Upper lobe of right lung (tissue), 1 donor: ENCODE measurements around the gene CCL22. TPM values are rescaled to one million over a fixed set of nuclear protein-coding genes. Genes with fewer than 3 reads are reported as not detected.

Experiments used
- ATAC-seq: fragments of 200-7000 bp; cut with Tn5 transposase; one replicate; pipeline ENCODE4 v1.9.1; 2020; ENCODE audit warnings: mild to moderate bottlenecking, moderate library complexity
- DNase-seq: peaks from one replicate; pipeline ENCODE4 v3.0.0-alpha.2; 2020
- H3K27ac ChIP-seq: fragments of 200-600 bp; one replicate; pipeline ENCODE4 v1.8.0; 2022
- H3K27me3 ChIP-seq: fragments of 200-600 bp; one replicate; pipeline ENCODE4 v1.8.0; 2022; ENCODE audit warnings: mild to moderate bottlenecking
- H3K36me3 ChIP-seq: fragments of 200-600 bp; one replicate; pipeline ENCODE4 v1.8.0; 2022
- H3K4me1 ChIP-seq: fragments of 200-600 bp; one replicate; pipeline ENCODE4 v1.8.0; 2022
- H3K4me3 ChIP-seq: fragments of 200-600 bp; one replicate; pipeline ENCODE4 v1.8.0; 2022; ENCODE audit warnings: mild to moderate bottlenecking
- H3K9me3 ChIP-seq: fragments of 200-600 bp; one replicate; pipeline ENCODE4 v1.8.0; 2022
- intact Hi-C: fragments of 100-400 bp; cut with DNase I; formaldehyde crosslinking; loops from one replicate; pipeline ENCODE4 v1.11.0; 2022
- total RNA-seq: library from RNA; stranded (reverse); fragmentation: NEBNext Ultra II Directional; extraction: Animal tissue kit (Norgen Biotek cat#: 25700); gene quantifications from one replicate; pipeline ENCODE4 v1.2.1, GENCODE V29; 2021
- TF ChIP-seq, protein P1 (sequence below): fragments of 200-600 bp; IDR thresholded peaks from one replicate; pipeline ENCODE4 v1.8.0; 2022; ENCODE audit warnings: antibody characterized with exemption
- donor health status: DM: no; HTN: yes; CAD: no; lungs with severe emphysema.

CCL22 gene
- total RNA-seq, 1 donor from 2014 or later: 3.8 TPM

DNA sequence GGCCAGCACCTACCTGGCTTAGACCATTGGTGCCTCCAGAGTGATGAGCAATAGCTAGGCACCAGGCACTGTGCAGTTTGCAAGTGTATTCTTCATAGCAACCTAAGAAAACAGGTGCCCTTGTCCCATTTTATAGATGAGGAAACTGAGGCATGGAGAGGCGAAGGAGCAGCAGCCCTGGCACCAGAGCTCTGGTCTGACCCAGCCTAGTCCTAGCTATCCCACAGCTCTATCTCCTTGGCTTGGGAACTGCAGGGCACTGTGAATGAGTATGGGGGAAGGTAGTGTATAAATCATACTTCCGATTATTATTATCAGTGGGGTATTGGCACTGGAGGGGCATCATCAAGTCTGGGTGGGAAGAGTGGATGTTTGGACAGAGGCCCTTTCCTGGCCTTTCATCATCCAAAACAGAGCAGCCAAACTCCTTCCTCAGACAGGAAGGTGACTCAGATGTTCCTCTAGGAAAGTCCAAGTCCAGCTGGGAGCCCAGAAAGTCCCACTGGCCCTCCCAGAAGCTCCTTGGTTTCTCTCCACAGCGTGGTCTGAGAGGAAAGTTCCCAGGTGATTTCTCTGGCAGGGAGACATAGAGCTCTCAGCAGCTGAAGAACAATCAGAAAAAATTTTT lies 42.1 kb upstream of the CCL22 start:
- ATAC-seq (peak; percentile 66), DNase-seq (no peak)
- intact Hi-C loops: no loop called here
- no peaks in the 10 kb centered on the region for H3K36me3 ChIP-seq
- TF ChIP-seq, protein P1, sequence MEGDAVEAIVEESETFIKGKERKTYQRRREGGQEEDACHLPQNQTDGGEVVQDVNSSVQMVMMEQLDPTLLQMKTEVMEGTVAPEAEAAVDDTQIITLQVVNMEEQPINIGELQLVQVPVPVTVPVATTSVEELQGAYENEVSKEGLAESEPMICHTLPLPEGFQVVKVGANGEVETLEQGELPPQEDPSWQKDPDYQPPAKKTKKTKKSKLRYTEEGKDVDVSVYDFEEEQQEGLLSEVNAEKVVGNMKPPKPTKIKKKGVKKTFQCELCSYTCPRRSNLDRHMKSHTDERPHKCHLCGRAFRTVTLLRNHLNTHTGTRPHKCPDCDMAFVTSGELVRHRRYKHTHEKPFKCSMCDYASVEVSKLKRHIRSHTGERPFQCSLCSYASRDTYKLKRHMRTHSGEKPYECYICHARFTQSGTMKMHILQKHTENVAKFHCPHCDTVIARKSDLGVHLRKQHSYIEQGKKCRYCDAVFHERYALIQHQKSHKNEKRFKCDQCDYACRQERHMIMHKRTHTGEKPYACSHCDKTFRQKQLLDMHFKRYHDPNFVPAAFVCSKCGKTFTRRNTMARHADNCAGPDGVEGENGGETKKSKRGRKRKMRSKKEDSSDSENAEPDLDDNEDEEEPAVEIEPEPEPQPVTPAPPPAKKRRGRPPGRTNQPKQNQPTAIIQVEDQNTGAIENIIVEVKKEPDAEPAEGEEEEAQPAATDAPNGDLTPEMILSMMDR: no peak
- no peaks in the 10 kb centered on the region for H3K9me3 ChIP-seq
- peak overlapping the region; percentile 74 for H3K27ac ChIP-seq
- H3K4me3 ChIP-seq: no peak overlapping the region
- H3K4me1 ChIP-seq: peaks cover 10% of the 10 kb centered on the region
- H3K27me3 ChIP-seq: no peaks in the 10 kb centered on the region

DNA sequence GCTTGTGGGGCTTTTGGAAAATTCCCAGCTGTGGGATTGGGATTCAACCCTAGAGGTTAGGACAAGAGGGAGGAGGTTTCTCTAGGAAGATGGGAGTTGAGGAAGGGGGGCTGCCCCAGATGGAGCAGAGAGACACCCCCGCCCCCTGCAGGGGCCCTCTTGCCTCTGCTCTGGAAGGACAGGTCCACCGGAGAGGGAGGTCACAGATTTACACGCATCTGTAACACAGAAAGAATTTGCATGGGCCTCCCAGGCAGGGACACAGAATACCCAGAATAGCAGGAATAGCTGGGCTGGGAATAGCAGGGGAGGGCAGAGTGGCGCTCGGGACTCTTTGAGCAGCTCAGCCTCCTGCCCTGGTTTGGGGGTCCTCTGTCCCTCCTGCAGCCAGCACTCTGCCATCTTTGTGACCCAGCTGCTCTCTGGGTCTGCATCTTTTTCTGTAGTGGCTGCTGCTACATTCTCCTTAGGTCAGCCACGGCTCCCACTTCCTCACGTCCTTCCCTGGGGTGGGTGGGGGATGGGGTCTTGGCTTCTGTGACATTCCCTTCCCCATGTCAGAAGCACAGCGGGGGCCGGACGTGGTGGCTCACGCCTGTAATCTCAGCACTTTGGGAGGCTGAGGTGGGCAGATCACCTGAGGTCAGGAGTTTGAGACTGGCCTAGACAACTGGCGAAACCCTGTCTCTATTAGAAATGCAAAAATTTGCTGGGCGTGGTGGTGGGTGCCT lies 40.2 kb upstream of the CCL22 start:
- Histone ChIP-seq H3K4me1 (peaks cover 10% of the 10 kb centered on the region), H3K9me3 (no peaks in the 10 kb centered on the region), H3K27me3 (no peaks in the 10 kb centered on the region), H3K36me3 (no peaks in the 10 kb centered on the region), H3K27ac (no peak overlapping the region), H3K4me3 (no peak overlapping the region)
- TF ChIP-seq, protein P1: no peak
- intact Hi-C loops: no loop called here
- ATAC-seq (no peak), DNase-seq (no peak)

DNA sequence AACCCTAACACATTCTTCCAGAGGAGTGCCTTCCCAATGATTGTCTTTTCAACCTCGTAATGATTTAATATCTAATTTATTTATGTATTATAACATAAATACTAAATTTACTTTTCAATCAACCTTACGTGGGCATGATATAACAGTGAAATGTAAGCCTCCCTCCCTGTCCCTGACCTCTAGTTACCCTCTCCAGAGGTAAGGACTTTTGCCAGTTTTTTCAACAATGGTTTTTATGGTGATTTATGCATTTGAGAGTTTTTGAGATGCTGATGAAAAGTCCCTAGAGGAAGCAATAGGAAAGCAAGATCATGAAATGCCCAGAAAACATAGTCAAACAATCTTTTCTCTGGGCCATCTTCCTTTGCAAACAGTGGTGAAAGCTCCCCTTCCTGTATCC lies 38.9 kb upstream of the CCL22 start:
- H3K4me3 ChIP-seq: no peak overlapping the region
- no peaks in the 10 kb centered on the region for H3K36me3 ChIP-seq
- H3K9me3 ChIP-seq: no peaks in the 10 kb centered on the region
- ATAC-seq: no peak
- intact Hi-C loops: no loop called here
- no peak for DNase-seq
- H3K4me1 ChIP-seq: peaks cover 5% of the 10 kb centered on the region
- H3K27me3 ChIP-seq: no peaks in the 10 kb centered on the region
- TF ChIP-seq, protein P1: no peak
- H3K27ac ChIP-seq: no peak overlapping the region

DNA sequence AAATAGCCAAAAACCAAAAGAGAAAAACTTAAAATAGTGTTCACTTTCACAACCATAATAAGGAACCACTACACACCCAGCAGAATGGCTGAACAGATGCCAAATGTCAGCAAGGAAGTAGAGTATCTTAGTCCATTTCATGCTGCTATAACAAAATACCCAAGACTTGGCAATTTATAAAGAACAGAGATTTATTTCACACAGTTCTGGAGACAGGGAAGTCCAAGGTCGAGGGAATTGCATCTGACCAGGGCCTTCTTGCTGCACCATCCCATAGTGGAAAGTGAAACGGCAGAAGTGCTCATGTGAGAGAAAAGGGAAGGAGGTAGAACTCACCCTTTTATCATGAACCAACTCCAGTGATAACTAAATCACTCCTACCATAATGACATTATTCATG lies 33.8 kb upstream of the CCL22 start:
- intact Hi-C loops: no loop called here
- Histone ChIP-seq H3K9me3 (no peaks in the 10 kb centered on the region), H3K4me1 (no peaks in the 10 kb centered on the region), H3K27me3 (no peaks in the 10 kb centered on the region), H3K36me3 (no peaks in the 10 kb centered on the region), H3K27ac (no peak overlapping the region), H3K4me3 (no peak overlapping the region)
- TF ChIP-seq, protein P1: no peak
- DNase-seq (no peak), ATAC-seq (peak; percentile 74)

DNA sequence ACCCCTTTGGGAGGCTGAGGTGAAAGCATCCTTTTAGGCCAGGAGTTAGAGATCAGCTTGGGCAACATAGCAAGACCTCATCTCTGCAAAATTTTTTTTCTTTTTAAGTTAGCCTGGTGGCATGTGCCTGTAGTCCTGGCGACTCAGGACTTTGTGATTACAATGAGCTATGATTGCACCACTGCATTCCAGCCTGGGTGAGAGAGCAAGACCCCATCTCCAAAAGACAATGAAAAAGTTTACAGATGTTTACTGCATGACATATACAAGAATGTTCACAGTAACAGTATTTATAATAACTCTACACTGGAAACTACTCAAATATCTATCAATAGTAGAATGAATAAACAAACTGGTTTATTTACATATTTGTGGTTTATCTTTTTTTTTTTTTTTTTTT lies 33.1 kb upstream of the CCL22 start:
- H3K36me3 ChIP-seq: no peaks in the 10 kb centered on the region
- DNase-seq (no peak), ATAC-seq (no peak)
- no peaks in the 10 kb centered on the region for H3K4me1 ChIP-seq
- intact Hi-C loops: no loop called here
- H3K9me3 ChIP-seq: no peaks in the 10 kb centered on the region
- no peaks in the 10 kb centered on the region for H3K27me3 ChIP-seq
- no peak overlapping the region for H3K27ac ChIP-seq
- TF ChIP-seq, protein P1: no peak
- no peak overlapping the region for H3K4me3 ChIP-seq
